Neural progenitor cell (in vitro differentiated cells): ENCODE results near the gene SFMBT1. TPM values are rescaled to one million over a fixed set of nuclear protein-coding genes. Genes with fewer than 3 reads are reported as not detected.

ENCODE experiments used
- DNase-seq: peaks from one replicate; pipeline ENCODE4 v3.0.0-alpha.2; 2016; ENCODE audit warnings: low spot score
- H2AFZ ChIP-seq: fragments of 200-600 bp; sonication (generic); replicated peaks from 2 replicates; pipeline ENCODE4 v1.6.1; 2016; ENCODE audit warnings: antibody characterized with exemption
- H3F3A ChIP-seq: fragments of 200-600 bp; sonication (generic); 2 replicates; pipeline ENCODE4 v1.6.1; 2016; ENCODE audit warnings: antibody characterized with exemption, low read depth
- H3K27ac ChIP-seq: fragments of 200-600 bp; sonication (generic); 2 replicates; pipeline ENCODE4 v1.5.1; 2016; ENCODE audit warnings: mild to moderate bottlenecking
- H3K27me3 ChIP-seq: fragments of 200-600 bp; sonication (generic); 2 replicates; pipeline ENCODE4 v1.6.1; 2016; ENCODE audit warnings: mild to moderate bottlenecking, moderate library complexity
- H3K36me3 ChIP-seq: fragments of 200-600 bp; sonication (generic); 2 replicates; pipeline ENCODE4 v1.5.1; 2016
- H3K4me1 ChIP-seq: fragments of 200-600 bp; sonication (generic); 2 replicates; pipeline ENCODE4 v1.6.1; 2016; ENCODE audit warnings: mixed run types
- H3K4me2 ChIP-seq: fragments of 200-600 bp; sonication (generic); 2 replicates; pipeline ENCODE4 v1.6.1; 2016
- H3K4me3 ChIP-seq: fragments of 200-600 bp; sonication (generic); 2 replicates; pipeline ENCODE4 v1.5.1; 2016
- H3K79me2 ChIP-seq: fragments of 200-600 bp; sonication (generic); 2 replicates; pipeline ENCODE4 v1.6.1; 2016; ENCODE audit warnings: low read depth
- H3K9ac ChIP-seq: fragments of 200-600 bp; sonication (generic); 2 replicates; pipeline ENCODE4 v1.6.1; 2016
- H3K9me3 ChIP-seq: fragments of 200-600 bp; sonication (generic); 2 replicates; pipeline ENCODE4 v1.5.1; 2016; ENCODE audit warnings: low read depth
- H4K20me1 ChIP-seq: fragments of 200-600 bp; sonication (generic); 2 replicates; pipeline ENCODE4 v1.6.1; 2016; ENCODE audit warnings: low read depth
- H3K27ac Mint-ChIP-seq: 3 replicates; pipeline ENCODE4 v1.8.0; 2021; ENCODE audit warnings: mixed read lengths
- H3K27me3 Mint-ChIP-seq: 2 replicates; pipeline ENCODE4 v1.8.0; 2022; ENCODE audit warnings: low read depth, mild to moderate bottlenecking, inconsistent platforms, moderate library complexity, mixed read lengths; ENCODE audit not compliant: insufficient read depth
- H3K36me3 Mint-ChIP-seq: 3 replicates; pipeline ENCODE4 v1.8.0; 2021; ENCODE audit warnings: mixed read lengths
- H3K4me1 Mint-ChIP-seq: 3 replicates; pipeline ENCODE4 v1.8.0; 2021; ENCODE audit warnings: mixed read lengths
- H3K4me3 Mint-ChIP-seq: 3 replicates; pipeline ENCODE4 v1.8.0; 2021; ENCODE audit warnings: mild to moderate bottlenecking, moderate library complexity, mixed read lengths
- H3K9me3 Mint-ChIP-seq: 3 replicates; pipeline ENCODE4 v1.8.0; 2020; ENCODE audit warnings: mixed read lengths
- CTCF ChIP-seq: fragments of 200-600 bp; sonication (generic); IDR thresholded peaks from 2 replicates; pipeline ENCODE4 v1.5.1; 2017; ENCODE audit warnings: antibody characterized with exemption, mild to moderate bottlenecking
- EZH2 ChIP-seq: fragments of 200-600 bp; sonication (generic); IDR thresholded peaks from 2 replicates; pipeline ENCODE4 v1.6.1; 2017; ENCODE audit warnings: antibody characterized with exemption, mild to moderate bottlenecking, moderate library complexity
- EZH2phosphoT487 ChIP-seq: fragments of 200-600 bp; sonication (generic); IDR thresholded peaks from 2 replicates; pipeline ENCODE4 v1.6.1; 2017; ENCODE audit warnings: antibody characterized with exemption
- total RNA-seq: library from RNA; depleted of rRNA; stranded (reverse); fragments of >200 nt; gene quantifications from 2 replicates; pipeline ENCODE4 v1.2.3, GENCODE V29; 2015; ENCODE audit warnings: low replicate concordance

The SFMBT1 gene
- total RNA-seq, 1 donor from 2014 or later: 18.5 TPM

GRCh38 chr3:53043738-53044137 is 2.1 kb downstream of the SFMBT1 start:
- Histone ChIP-seq H3K36me3 (no peaks in the 10 kb centered on the region), H3K4me1 (peaks cover 8% of the 10 kb centered on the region), H4K20me1 (peaks cover 42% of the 10 kb centered on the region), H3K79me2 (peaks cover 49% of the 10 kb centered on the region), H3F3A (peaks cover 38% of the 10 kb centered on the region), H3K27ac (no peak overlapping the region), H3K4me3 (no peak overlapping the region), H3K4me2 (no peak overlapping the region), H3K27me3 (peaks cover 56% of the 10 kb centered on the region), H2AFZ (no peak overlapping the region), H3K9ac (no peak overlapping the region), H3K9me3 (no peaks in the 10 kb centered on the region)
- TF ChIP-seq CTCF (no peak), EZH2phosphoT487 (no peak), EZH2 (no peak)
- Mint-ChIP-seq H3K36me3 (no peaks in the 10 kb centered on the region), H3K4me1 (peaks cover 19% of the 10 kb centered on the region), H3K4me3 (peak overlapping the region; percentile 98), H3K9me3 (no peaks in the 10 kb centered on the region), H3K27ac (no peak overlapping the region), H3K27me3 (peaks cover 19% of the 10 kb centered on the region)
- no peak for DNase-seq

- H3K9ac ChIP-seq: no peak overlapping the region
- Mint-ChIP-seq H3K4me1 (peaks cover 19% of the 10 kb centered on the region), H3K9me3 (no peaks in the 10 kb centered on the region), H3K4me3 (peak overlapping the region; percentile 34), H3K36me3 (no peaks in the 10 kb centered on the region), H3K27me3 (peaks cover 19% of the 10 kb centered on the region), H3K27ac (no peak overlapping the region)
- H3K27me3 ChIP-seq: peaks cover 45% of the 10 kb centered on the region
- no peak overlapping the region for H2AFZ ChIP-seq
- peaks cover 8% of the 10 kb centered on the region for H3K4me1 ChIP-seq
- H3K4me2 ChIP-seq: no peak overlapping the region
- H4K20me1 ChIP-seq: peaks cover 47% of the 10 kb centered on the region
- no peak overlapping the region for H3K27ac ChIP-seq
- H3K36me3 ChIP-seq: no peaks in the 10 kb centered on the region
- DNase-seq: no peak
- H3K9me3 ChIP-seq: no peaks in the 10 kb centered on the region
- H3K4me3 ChIP-seq: no peak overlapping the region
- peaks cover 33% of the 10 kb centered on the region for H3F3A ChIP-seq
- H3K79me2 ChIP-seq: peaks cover 57% of the 10 kb centered on the region
- TF ChIP-seq CTCF (no peak), EZH2 (no peak), EZH2phosphoT487 (no peak)
Measured at GRCh38 chr3:53042651-53043050, 3.2 kb downstream of the SFMBT1 start.

GRCh38 chr3:53040351-53040820 is 5.5 kb downstream of the SFMBT1 start:
- Mint-ChIP-seq H3K4me1 (peaks cover 18% of the 10 kb centered on the region), H3K9me3 (no peaks in the 10 kb centered on the region), H3K4me3 (no peak overlapping the region), H3K27ac (no peak overlapping the region), H3K36me3 (no peaks in the 10 kb centered on the region), H3K27me3 (peaks cover 12% of the 10 kb centered on the region)
- peaks cover 8% of the 10 kb centered on the region for H3K4me1 ChIP-seq
- no peak overlapping the region for H3K27ac ChIP-seq
- DNase-seq: no peak
- no peak overlapping the region for H2AFZ ChIP-seq
- H3K4me3 ChIP-seq: no peak overlapping the region
- TF ChIP-seq CTCF (no peak), EZH2 (no peak), EZH2phosphoT487 (no peak)
- no peak overlapping the region for H3K4me2 ChIP-seq
- no peaks in the 10 kb centered on the region for H3K9me3 ChIP-seq
- peaks cover 24% of the 10 kb centered on the region for H3K27me3 ChIP-seq
- no peaks in the 10 kb centered on the region for H3K36me3 ChIP-seq
- no peak overlapping the region for H3K9ac ChIP-seq
- H3F3A ChIP-seq: peaks cover 14% of the 10 kb centered on the region
- H4K20me1 ChIP-seq: peaks cover 53% of the 10 kb centered on the region
- peaks cover 72% of the 10 kb centered on the region for H3K79me2 ChIP-seq
